ENCODE data around the gene SSC4D.

- TF ChIP-seq EZH2phosphoT487 (IDR thresholded peaks at IDR 0.05; ENCODE audit: insufficient read depth, low read depth) (no peak), EZH2 (IDR thresholded peaks at IDR 0.05; ENCODE audit: insufficient read depth, poor library complexity, severe bottlenecking) (no peak)
Measured at GRCh38 chr7:76371396-76371795, 38.1 kb downstream of the SSC4D start.
